ENCODE results near the gene LUM. TPM values are rescaled to one million over a fixed set of nuclear protein-coding genes. Genes with fewer than 3 reads are reported as not detected.

LUM gene
- total RNA-seq, 1 donor from 2014 or later, result not detected

DNA sequence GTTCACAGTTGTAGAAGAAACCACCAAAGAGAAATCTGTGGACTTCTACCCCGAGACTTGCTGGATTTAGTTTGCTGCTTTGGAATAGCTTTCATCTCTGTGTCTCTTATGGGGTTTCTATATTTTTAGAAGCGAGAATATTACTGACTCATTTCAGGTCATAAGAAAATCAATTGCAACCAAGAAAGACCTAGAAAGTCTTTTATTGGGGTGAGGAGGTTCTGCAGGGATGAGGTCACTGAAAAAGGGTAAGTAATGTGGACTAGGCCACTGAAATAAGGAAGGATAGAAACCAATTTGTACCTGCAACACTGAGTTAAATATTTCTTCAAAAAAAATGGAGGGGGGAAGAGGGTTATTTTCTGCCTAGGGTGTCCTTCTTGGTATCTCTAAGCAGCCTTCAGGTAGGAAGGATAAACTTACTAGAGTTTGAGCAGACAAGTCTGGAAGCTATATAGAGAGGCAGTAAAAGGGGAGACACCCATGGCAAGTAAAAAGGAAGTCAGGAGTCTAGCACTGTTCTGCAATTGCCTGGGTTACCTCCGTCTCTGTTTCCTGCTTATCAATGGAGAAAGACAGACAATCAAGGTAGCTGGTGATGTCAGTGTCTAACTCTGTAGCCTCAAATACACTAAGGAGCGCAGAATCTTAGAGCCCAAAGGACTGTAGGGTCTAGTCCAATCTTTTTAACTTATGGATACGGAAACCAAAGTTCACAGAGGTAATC, 33.9 kb downstream of the LUM start:
- H3K27me3 Mint-ChIP-seq, result no peaks in the 10 kb centered on the region
- CTCF ChIA-PET, result no interaction called here

GRCh38 chr12:91074851-91075250, 36.4 kb downstream of the LUM start:
- no peak for DNase-seq
- Mint-ChIP-seq H3K4me1 (no peaks in the 10 kb centered on the region), H3K9me3 (no peaks in the 10 kb centered on the region), H3K4me3 (no peak overlapping the region), H3K27ac (no peak overlapping the region), H3K36me3 (ENCODE audit: low read depth) (no peaks in the 10 kb centered on the region), H3K27me3 (no peaks in the 10 kb centered on the region)
- ChIA-PET POLR2A (no interaction called here), CTCF (no interaction called here)
- TF ChIP-seq, protein P1, sequence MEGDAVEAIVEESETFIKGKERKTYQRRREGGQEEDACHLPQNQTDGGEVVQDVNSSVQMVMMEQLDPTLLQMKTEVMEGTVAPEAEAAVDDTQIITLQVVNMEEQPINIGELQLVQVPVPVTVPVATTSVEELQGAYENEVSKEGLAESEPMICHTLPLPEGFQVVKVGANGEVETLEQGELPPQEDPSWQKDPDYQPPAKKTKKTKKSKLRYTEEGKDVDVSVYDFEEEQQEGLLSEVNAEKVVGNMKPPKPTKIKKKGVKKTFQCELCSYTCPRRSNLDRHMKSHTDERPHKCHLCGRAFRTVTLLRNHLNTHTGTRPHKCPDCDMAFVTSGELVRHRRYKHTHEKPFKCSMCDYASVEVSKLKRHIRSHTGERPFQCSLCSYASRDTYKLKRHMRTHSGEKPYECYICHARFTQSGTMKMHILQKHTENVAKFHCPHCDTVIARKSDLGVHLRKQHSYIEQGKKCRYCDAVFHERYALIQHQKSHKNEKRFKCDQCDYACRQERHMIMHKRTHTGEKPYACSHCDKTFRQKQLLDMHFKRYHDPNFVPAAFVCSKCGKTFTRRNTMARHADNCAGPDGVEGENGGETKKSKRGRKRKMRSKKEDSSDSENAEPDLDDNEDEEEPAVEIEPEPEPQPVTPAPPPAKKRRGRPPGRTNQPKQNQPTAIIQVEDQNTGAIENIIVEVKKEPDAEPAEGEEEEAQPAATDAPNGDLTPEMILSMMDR (IDR thresholded peaks at IDR 0.05), result no peak
- intact Hi-C loops (cut with micrococcal nuclease), result no loop called here
- no peak for ATAC-seq (ENCODE audit: low read depth)

More for the DNA sequence above, 33.9 kb downstream of the LUM start:
- Mint-ChIP-seq H3K36me3 (ENCODE audit: low read depth) (no peaks in the 10 kb centered on the region), H3K4me1 (no peaks in the 10 kb centered on the region), H3K4me3 (no peak overlapping the region), H3K9me3 (no peaks in the 10 kb centered on the region), H3K27ac (no peak overlapping the region)
- intact Hi-C loops (cut with micrococcal nuclease), result no loop called here
- TF ChIP-seq, protein P1 (IDR thresholded peaks at IDR 0.05), result no peak
- ATAC-seq (ENCODE audit: low read depth) (no peak), DNase-seq (no peak)
- POLR2A ChIA-PET, result no interaction called here

- Mint-ChIP-seq H3K27me3 (no peaks in the 10 kb centered on the region), H3K36me3 (ENCODE audit: low read depth) (no peaks in the 10 kb centered on the region), H3K9me3 (no peaks in the 10 kb centered on the region), H3K27ac (no peak overlapping the region), H3K4me3 (no peak overlapping the region), H3K4me1 (no peaks in the 10 kb centered on the region)
- POLR2A ChIA-PET, result no interaction called here
- TF ChIP-seq, protein P1 (IDR thresholded peaks at IDR 0.05), result no peak
- CTCF ChIA-PET, result no interaction called here
- intact Hi-C loops (cut with micrococcal nuclease), result no loop called here
- DNase-seq (no peak), ATAC-seq (ENCODE audit: low read depth) (no peak)
These were observed 37.1 kb downstream of the LUM start for GRCh38 chr12:91074154-91074709.

DNA sequence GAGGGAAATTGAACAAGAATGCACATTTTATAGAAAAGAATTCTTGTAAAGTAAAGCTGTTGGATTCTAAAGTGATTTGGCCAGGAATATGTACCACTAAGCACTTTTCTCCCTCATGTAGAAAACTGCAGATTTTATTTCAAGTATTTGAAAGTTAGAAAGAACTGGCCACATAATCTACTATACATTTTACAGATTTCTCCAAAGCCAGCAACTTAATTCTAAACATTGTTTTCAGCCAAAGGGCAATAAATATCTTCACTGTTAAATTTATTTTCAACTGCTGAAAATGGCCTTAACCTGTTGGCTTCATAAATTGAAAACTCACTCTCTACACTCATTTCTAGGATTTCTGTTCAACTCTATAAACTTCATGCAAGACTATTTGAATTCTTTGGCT, 37.9 kb downstream of the LUM start:
- TF ChIP-seq, protein P1 (IDR thresholded peaks at IDR 0.05), result no peak
- H3K27ac Mint-ChIP-seq, result no peak overlapping the region
- H3K36me3 Mint-ChIP-seq (ENCODE audit: low read depth), result no peaks in the 10 kb centered on the region
- no peaks in the 10 kb centered on the region for H3K9me3 Mint-ChIP-seq
- intact Hi-C loops (cut with micrococcal nuclease), result no loop called here
- H3K4me1 Mint-ChIP-seq, result no peaks in the 10 kb centered on the region
- DNase-seq (no peak), ATAC-seq (ENCODE audit: low read depth) (no peak)
- ChIA-PET CTCF (no interaction called here), POLR2A (no interaction called here)
- no peak overlapping the region for H3K4me3 Mint-ChIP-seq
- H3K27me3 Mint-ChIP-seq, result no peaks in the 10 kb centered on the region

GRCh38 chr12:91072931-91073330, 38.4 kb downstream of the LUM start:
- intact Hi-C loops (cut with micrococcal nuclease), result no loop called here
- ChIA-PET CTCF (no interaction called here), POLR2A (no interaction called here)
- Mint-ChIP-seq H3K27me3 (no peaks in the 10 kb centered on the region), H3K36me3 (ENCODE audit: low read depth) (no peaks in the 10 kb centered on the region), H3K4me3 (no peak overlapping the region), H3K9me3 (no peaks in the 10 kb centered on the region), H3K4me1 (no peaks in the 10 kb centered on the region), H3K27ac (no peak overlapping the region)
- TF ChIP-seq, protein P1 (IDR thresholded peaks at IDR 0.05), result no peak
- DNase-seq (no peak), ATAC-seq (ENCODE audit: low read depth) (no peak)
